Smooth muscle cell (in vitro differentiated cells): ENCODE results near the gene PAH. TPM values are rescaled to one million over a fixed set of nuclear protein-coding genes. Genes with fewer than 3 reads are reported as not detected.

Experiments
- DNase-seq: peaks from one replicate; lab custom pipeline; 2025; ENCODE audit not compliant: unreplicated experiment; lab: John Stamatoyannopoulos, UW
- H2AFZ ChIP-seq: fragments of 200-600 bp; sonication (generic); 2 replicates; pipeline ENCODE4 v1.6.0; 2016; ENCODE audit warnings: antibody characterized with exemption, low read depth, mild to moderate bottlenecking
- H3F3A ChIP-seq: fragments of 200-600 bp; sonication (generic); 2 replicates; pipeline ENCODE4 v1.6.0; 2017; ENCODE audit warnings: antibody characterized with exemption, low read depth
- H3K27ac ChIP-seq: fragments of 200-600 bp; sonication (generic); 2 replicates; pipeline ENCODE4 v1.5.1; 2016; ENCODE audit warnings: low read depth, mild to moderate bottlenecking
- H3K27me3 ChIP-seq: fragments of 200-600 bp; sonication (generic); 2 replicates; pipeline ENCODE4 v1.6.1; 2016; ENCODE audit warnings: low read depth, mild to moderate bottlenecking
- H3K36me3 ChIP-seq: fragments of 200-600 bp; sonication (generic); 2 replicates; pipeline ENCODE4 v1.5.1; 2016; ENCODE audit warnings: low read depth
- H3K4me1 ChIP-seq: fragments of 200-600 bp; sonication (generic); 2 replicates; pipeline ENCODE4 v1.5.1; 2016; ENCODE audit warnings: low read depth
- H3K4me2 ChIP-seq: fragments of 200-600 bp; sonication (generic); 2 replicates; pipeline ENCODE4 v1.6.0; 2016; ENCODE audit warnings: mild to moderate bottlenecking
- H3K4me3 ChIP-seq: fragments of 200-600 bp; sonication (generic); 2 replicates; pipeline ENCODE4 v1.5.1; 2016; ENCODE audit warnings: mild to moderate bottlenecking
- H3K79me2 ChIP-seq: fragments of 200-600 bp; sonication (generic); 2 replicates; pipeline ENCODE4 v1.6.0; 2016; ENCODE audit warnings: low read depth, mild to moderate bottlenecking
- H3K9ac ChIP-seq: fragments of 200-600 bp; sonication (generic); 2 replicates; pipeline ENCODE4 v1.6.0; 2016; ENCODE audit warnings: low read depth
- H3K9me3 ChIP-seq: fragments of 200-600 bp; sonication (generic); replicated peaks from 2 replicates; pipeline ENCODE4 v1.5.1; 2016; ENCODE audit warnings: low read depth
- H4K20me1 ChIP-seq: fragments of 200-600 bp; sonication (generic); 2 replicates; pipeline ENCODE4 v1.6.0; 2016; ENCODE audit warnings: low read depth
- CTCF ChIP-seq: fragments of 200-600 bp; sonication (generic); IDR thresholded peaks from 2 replicates; pipeline ENCODE4 v1.5.1; 2017; ENCODE audit warnings: borderline replicate concordance, mild to moderate bottlenecking, antibody characterized with exemption; ENCODE audit not compliant: insufficient read depth, poor library complexity, severe bottlenecking
- WGBS: methylation state at CpG from one replicate; pipeline ENCODE4 v1.1.7; 2016; ENCODE audit warnings: low lambda C conversion rate; 5-methylcytosine and 5-hydroxymethylcytosine counted together
- polyA plus RNA-seq: library from polyadenylated mRNA; unstranded; fragments of >200 nt; fragmentation: Nextera tagmentation; extraction: Ambion mirVana; gene quantifications from 2 replicates; pipeline ENCODE4 v1.2.1, GENCODE V29; 2016
- total RNA-seq: library from RNA; depleted of rRNA; stranded (reverse); fragments of >200 nt; gene quantifications from 2 replicates; pipeline ENCODE4 v1.2.3, GENCODE V29; 2014

PAH gene
- total and polyA plus RNA-seq, 2 experiments from 2014 or later, result not detected

GRCh38 chr12:102800565-102800964, 116.5 kb downstream of the PAH start:
- Histone ChIP-seq H3K4me2 (no peak overlapping the region), H3K4me1 (no peaks in the 10 kb centered on the region), H3F3A (no peaks in the 10 kb centered on the region), H2AFZ (no peak overlapping the region), H3K9ac (no peak overlapping the region), H3K27me3 (no peaks in the 10 kb centered on the region), H3K27ac (no peak overlapping the region), H3K36me3 (no peaks in the 10 kb centered on the region), H4K20me1 (no peaks in the 10 kb centered on the region), H3K79me2 (no peaks in the 10 kb centered on the region), H3K4me3 (no peak overlapping the region), H3K9me3 (no peaks in the 10 kb centered on the region)
- TF ChIP-seq CTCF, result no peak
- no peak for DNase-seq

GRCh38 chr12:102799229-102799628, 117.8 kb downstream of the PAH start:
- H3K9me3 ChIP-seq, result no peaks in the 10 kb centered on the region
- H3F3A ChIP-seq, result no peaks in the 10 kb centered on the region
- no peak overlapping the region for H3K9ac ChIP-seq
- H3K27me3 ChIP-seq, result no peaks in the 10 kb centered on the region
- no peaks in the 10 kb centered on the region for H3K79me2 ChIP-seq
- no peak overlapping the region for H3K27ac ChIP-seq
- no peak overlapping the region for H3K4me2 ChIP-seq
- no peaks in the 10 kb centered on the region for H3K36me3 ChIP-seq
- 83% methylated on average over 9 of the region's 9 CpGs for WGBS
- no peak for DNase-seq
- no peak overlapping the region for H2AFZ ChIP-seq
- no peak overlapping the region for H3K4me3 ChIP-seq
- TF ChIP-seq CTCF, result no peak
- H3K4me1 ChIP-seq, result no peaks in the 10 kb centered on the region
- no peaks in the 10 kb centered on the region for H4K20me1 ChIP-seq

GRCh38 chr12:102797528-102797927, 119.5 kb downstream of the PAH start:
- no peaks in the 10 kb centered on the region for H3K36me3 ChIP-seq
- no peaks in the 10 kb centered on the region for H3K79me2 ChIP-seq
- 85% methylated on average over 5 of the region's 5 CpGs for WGBS
- H3F3A ChIP-seq, result no peaks in the 10 kb centered on the region
- no peak overlapping the region for H2AFZ ChIP-seq
- H3K4me1 ChIP-seq, result no peaks in the 10 kb centered on the region
- no peak overlapping the region for H3K4me2 ChIP-seq
- H3K27me3 ChIP-seq, result no peaks in the 10 kb centered on the region
- H3K9me3 ChIP-seq, result no peaks in the 10 kb centered on the region
- H3K9ac ChIP-seq, result no peak overlapping the region
- no peaks in the 10 kb centered on the region for H4K20me1 ChIP-seq
- no peak overlapping the region for H3K4me3 ChIP-seq
- no peak for TF ChIP-seq CTCF
- DNase-seq, result no peak
- H3K27ac ChIP-seq, result no peak overlapping the region

- TF ChIP-seq CTCF, result no peak
- Histone ChIP-seq H3K9ac (no peak overlapping the region), H3K4me2 (no peak overlapping the region), H2AFZ (no peak overlapping the region), H3K4me1 (no peaks in the 10 kb centered on the region), H3K4me3 (no peak overlapping the region), H3K36me3 (no peaks in the 10 kb centered on the region), H4K20me1 (no peaks in the 10 kb centered on the region), H3K27ac (no peak overlapping the region), H3K9me3 (no peaks in the 10 kb centered on the region), H3K79me2 (no peaks in the 10 kb centered on the region), H3K27me3 (no peaks in the 10 kb centered on the region), H3F3A (no peaks in the 10 kb centered on the region)
- DNase-seq, result no peak
- 86% methylated on average over 7 of the region's 7 CpGs for WGBS
Observed at GRCh38 chr12:102793921-102794320, 123.1 kb downstream of the PAH start.

Other genes with a start within 250 kb of the PAH start
- gene ASCL1, start 40.4 kb upstream of the PAH start, total RNA-seq, result not detected in 2 replicates
- not detected in 2 replicates for gene ASCL1, start 40.4 kb upstream of the PAH start, polyA plus RNA-seq